Heart left ventricle (tissue), 16 donors: ENCODE results near the gene PRDM5. TPM values are rescaled to one million over a fixed set of nuclear protein-coding genes. Genes with fewer than 3 reads are reported as not detected.
"Not testable (repeated sequence)": the region's sequence is repeated elsewhere in the genome, so short reads cannot be mapped to it uniquely, and the experiment has no call there.

Source experiments
- ATAC-seq, 4 donors: fragments of 200-7000 bp; cut with Tn5 transposase; one replicate each; pipeline ENCODE4 v1.9.1; 2020 to 2022; ENCODE audit warnings: moderate library complexity in 4 of 4, mild to moderate bottlenecking in 3 of 4, moderate number of reproducible peaks in 1 of 4
- DNase-seq, 5 donors: peaks; one replicate each; pipeline ENCODE4 v3.0.0-alpha.2; 2020
- H3K27ac ChIP-seq, 12 donors: fragments of 200-600 bp; sonication (generic) in 4 of 12; one replicate each; pipeline versions ENCODE4 v1.5.0 to v1.8.0; 2016 to 2022; ENCODE audit warnings: mild to moderate bottlenecking in 2 of 12
- H3K27me3 ChIP-seq, 9 donors: fragments of 200-600 bp; sonication (generic) in 2 of 9; one replicate each; pipeline versions ENCODE4 v1.5.1 to v1.8.0; 2016 to 2022; ENCODE audit warnings: mild to moderate bottlenecking in 3 of 9
- H3K36me3 ChIP-seq, 9 donors: fragments of 200-600 bp; sonication (generic) in 2 of 9; one replicate each; pipeline versions ENCODE4 v1.5.0 to v1.8.0; 2018 to 2022; ENCODE audit warnings: mild to moderate bottlenecking in 2 of 9
- H3K4me1 ChIP-seq, 12 donors: fragments of 200-600 bp; sonication (generic) in 4 of 12; one replicate each; pipeline versions ENCODE4 v1.5.0 to v1.8.0; 2016 to 2022; ENCODE audit warnings: mild to moderate bottlenecking in 3 of 12
- H3K4me3 ChIP-seq, 12 donors: fragments of 200-600 bp; sonication (generic) in 4 of 12; one replicate each; pipeline versions ENCODE4 v1.5.0 to v1.8.0; 2017 to 2022; ENCODE audit warnings: mild to moderate bottlenecking in 9 of 12, moderate library complexity in 4 of 12
- H3K9me3 ChIP-seq, 12 donors: fragments of 200-600 bp; sonication (generic) in 4 of 12; one replicate each; pipeline versions ENCODE4 v1.5.0 to v1.8.0; 2016 to 2022; ENCODE audit warnings: mild to moderate bottlenecking in 1 of 12
- CTCF ChIP-seq, 12 donors: fragments of 200-600 bp; sonication (generic) in 4 of 12; IDR thresholded peaks; one replicate each; pipeline versions ENCODE4 v1.5.0 to v1.8.0; 2018 to 2022; ENCODE audit warnings: antibody characterized with exemption in 12 of 12, mild to moderate bottlenecking in 5 of 12
- POLR2A ChIP-seq, 2 donors: fragments of 450-650 bp; IDR thresholded peaks; one replicate each; pipeline ENCODE4 v1.6.1; 2017; ENCODE audit warnings: antibody characterized with exemption in 2 of 2, mild to moderate bottlenecking in 2 of 2, moderate library complexity in 2 of 2
- WGBS, 4 donors: extraction: QIAGEN DNeasy Blood & Tissue Kit in 2 of 4; methylation state at CpG; one replicate each; pipeline versions ENCODE4 v1.1.5 to v1.1.7; 2013 to 2018; 5-methylcytosine and 5-hydroxymethylcytosine counted together
- intact Hi-C, 10 donors: fragments of 100-400 bp; cut with DNase I; formaldehyde crosslinking; loops; one replicate each; pipeline versions ENCODE4 v1.11.1 to v1.14.2; 2022
- polyA plus RNA-seq, 2 donors: library from polyadenylated mRNA; stranded (reverse); fragments of 200-250 nt; gene quantifications; one replicate each; pipeline ENCODE4 v1.2.3, GENCODE V29; 2013
- total RNA-seq, 9 donors: library from RNA; depleted of rRNA in 2 of 9; stranded (reverse); fragments of >200 nt in 2 of 9; fragmentation: NEBNext Ultra II Directional in 3 of 9; extraction: Animal tissue kit (Norgen Biotek cat#: 25700) in 3 of 9; gene quantifications; one replicate each; pipeline versions ENCODE4 v1.1.0 to v1.2.4, GENCODE V29; 2016 to 2023
- donor health status: ischemic (EF 13 %, LVEDD 7.1; RV severe dilation, severe dysfunction).
- donor health status: healthy with polysubstance abuse.
- donor health status: DM: no; HTN: yes; CAD: no.
- donor health status: DM: no; HTN: no; CAD: no.
- donor health status: ischemic (EF 25% LVEDD 6.9; RV normal size, moderate dysfunction).
- donor health status: ischemic (EF 25% LVEDD 5.7; RV mildly dilated, moderate dysfunction).
- donor health status: healthy.
- donor health status: DM: yes; HTN: yes; CAD: no.
- donor health status: ischemic (EF 35%, LVEDD 5.7; RV mildly dilated, moderate dysfunction).
- donor health status: nonischemic (EF 11% LVEDD 7.7; RV severe dilation, severe dysfunction).
- donor health status: DM: yes; HTN: yes; CAD: no.
- donor health status: PGD.
- donor health status: ischemic (EF 29% LVEDD 5.4; RV normal size, mild dysfunction).
- donor health status: nonischemic (EF 23%, LVEDD 6.1; RV moderate dilation, normal function).

The PRDM5 gene
- total and polyA plus RNA-seq, 11 donors: 2.0 to 19.7 (median 9.1) TPM

- peaks cover 0 to 5% (median 0%) of the 10 kb centered on the region in 12 donors for H3K4me1 ChIP-seq
- H3K27ac ChIP-seq: no peak overlapping the region
- ATAC-seq: peak in 1 of 4 donors; percentile 20
- 75 to 89% (median 80%) methylated on average over 4 to 6 of the region's 6 CpGs for WGBS, 4 donors
- H3K4me3 ChIP-seq: no peak overlapping the region
- no peaks in the 10 kb centered on the region for H3K27me3 ChIP-seq
- intact Hi-C loops: no loop called here
- DNase-seq: no peak
- peaks cover 0 to 15% (median 2%) of the 10 kb centered on the region in 12 donors for H3K9me3 ChIP-seq
- no peak for TF ChIP-seq CTCF (IDR thresholded peaks at IDR 0.05)
- TF ChIP-seq POLR2A (IDR thresholded peaks at IDR 0.05): no peak
- peaks cover 0 to 9% (median 0%) of the 10 kb centered on the region in 9 donors for H3K36me3 ChIP-seq
These were observed 172.9 kb downstream of the PRDM5 start for GRCh38 chr4:120749445-120750151.

GRCh38 chr4:120741636-120742035, 180.9 kb downstream of the PRDM5 start:
- intact Hi-C loops, H3K9me3 ChIP-seq, H3K27me3 ChIP-seq, DNase-seq, ATAC-seq, H3K4me1 ChIP-seq, H3K27ac ChIP-seq, H3K4me3 ChIP-seq, H3K36me3 ChIP-seq: not testable (repeated sequence)
- WGBS, 4 donors: 80 to 90% (median 89%) methylated on average over 9 of the region's 9 CpGs

GRCh38 chr4:120736312-120736711, 186.2 kb downstream of the PRDM5 start:
- 62 to 72% (median 65%) methylated on average over 9 of the region's 9 CpGs for WGBS, 4 donors
- no peak overlapping the region for H3K4me3 ChIP-seq
- peaks cover 0 to 15% (median 0%) of the 10 kb centered on the region in 12 donors for H3K4me1 ChIP-seq
- DNase-seq: no peak
- no peaks in the 10 kb centered on the region for H3K36me3 ChIP-seq
- intact Hi-C loops: no loop called here
- no peaks in the 10 kb centered on the region for H3K27me3 ChIP-seq
- H3K9me3 ChIP-seq: no peaks in the 10 kb centered on the region
- ATAC-seq: peak; percentile 32 to 54 (median 45)
- H3K27ac ChIP-seq: peak overlapping the region in 1 of 12 donors; percentile 40
- TF ChIP-seq CTCF (IDR thresholded peaks at IDR 0.05) (no peak), POLR2A (IDR thresholded peaks at IDR 0.05) (no peak)

- ATAC-seq (peak in 2 of 4 donors; percentile 8 to 33), DNase-seq (no peak)
- Histone ChIP-seq H3K27ac (no peak overlapping the region), H3K4me3 (no peak overlapping the region), H3K27me3 (no peaks in the 10 kb centered on the region), H3K9me3 (no peaks in the 10 kb centered on the region), H3K36me3 (no peaks in the 10 kb centered on the region), H3K4me1 (peaks cover 0 to 24% (median 0%) of the 10 kb centered on the region in 12 donors)
- TF ChIP-seq POLR2A (IDR thresholded peaks at IDR 0.05): no peak
- no peak for TF ChIP-seq CTCF (IDR thresholded peaks at IDR 0.05)
- intact Hi-C loops: no loop called here
- 76 to 86% (median 79%) methylated on average over 4 of the region's 4 CpGs for WGBS, 4 donors
These were observed 188.6 kb downstream of the PRDM5 start for GRCh38 chr4:120733968-120734367.
